Bronchial epithelial cell (primary cell): ENCODE data around the gene PTCRA. TPM values are rescaled to one million over a fixed set of nuclear protein-coding genes. Genes with fewer than 3 reads are reported as not detected.
"Not testable (repeated sequence)": the region's sequence is repeated elsewhere in the genome, so short reads cannot be mapped to it uniquely, and the experiment has no call there.

Source experiments
- DNase-seq: peaks from one replicate; pipeline ENCODE4 v3.0.0-alpha.2; 2010; ENCODE audit warnings: low read depth
- FAIRE-seq: peaks from 2 replicates; lab custom pipeline; 2011; peaks lifted over from hg19 to GRCh38; lab: Jason Lieb, UNC
- H3K27me3 ChIP-seq: 2 replicates; pipeline ENCODE4 v1.5.1; 2011; ENCODE audit warnings: low read length; ENCODE audit not compliant: control insufficient read depth, insufficient read depth
- H3K36me3 ChIP-seq: 2 replicates; pipeline ENCODE4 v1.5.1; 2011; ENCODE audit warnings: low read length; ENCODE audit not compliant: control insufficient read depth, insufficient read depth
- H3K4me3 ChIP-seq: 2 replicates; pipeline ENCODE4 v1.5.1; 2011; ENCODE audit warnings: mild to moderate bottlenecking, low read depth, low read length, control low read depth
- total RNA-seq: library from RNA; depleted of rRNA; stranded (reverse); fragments of >200 nt; gene quantifications from 2 replicates; pipeline ENCODE4 v1.2.1, GENCODE V29; 2014
- TF ChIP-seq, protein P1 (sequence below): IDR thresholded peaks from 2 replicates; pipeline ENCODE4 v1.5.1; 2011; ENCODE audit warnings: mild to moderate bottlenecking, moderate library complexity, low read length, control low read depth, inconsistent platforms; ENCODE audit not compliant: insufficient read depth, severe bottlenecking

The PTCRA gene
- total RNA-seq, 1 donor from 2014 or later, result not detected

DNA sequence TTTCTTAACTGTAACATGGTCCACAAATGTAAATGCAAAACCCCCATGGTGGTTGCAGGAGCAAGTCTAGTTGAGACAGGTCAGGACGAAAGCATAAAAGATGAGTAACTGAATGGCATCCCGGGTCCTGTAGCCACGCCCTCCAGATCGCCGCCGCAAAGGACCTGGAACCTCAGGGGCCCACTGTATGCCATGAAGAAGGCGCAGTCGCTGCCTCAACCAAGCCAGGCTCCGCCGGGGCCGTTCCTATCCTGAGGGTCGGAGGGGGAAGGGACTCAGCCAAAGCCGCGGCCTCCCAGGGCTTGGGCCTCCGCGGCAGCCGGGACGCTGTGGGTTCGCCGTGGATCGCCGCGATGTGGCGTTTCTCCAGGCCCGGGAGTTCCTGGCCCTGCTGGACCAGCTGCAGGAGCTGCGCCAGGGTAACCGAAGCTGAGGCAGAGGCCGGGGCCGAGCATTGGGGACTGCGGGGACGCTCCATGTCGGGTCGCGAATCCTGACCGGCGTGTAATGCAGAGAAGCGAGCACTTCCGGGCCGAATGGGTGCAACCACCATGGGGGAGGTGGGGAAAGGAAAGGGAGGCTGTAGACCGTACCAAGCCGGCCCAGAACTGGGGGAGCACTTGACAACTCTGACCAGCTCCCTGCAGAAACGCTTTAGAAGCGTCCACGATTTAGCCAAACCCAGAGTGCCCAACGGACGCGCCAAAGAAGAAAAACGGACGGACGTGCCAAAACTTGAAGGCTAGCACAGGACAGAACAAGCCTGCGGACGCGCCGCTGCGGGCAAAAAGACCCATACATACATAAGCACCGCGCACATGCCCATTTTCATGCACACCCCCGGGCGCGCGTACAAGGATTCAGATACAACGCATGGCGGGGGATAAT lies 25.3 kb upstream of the PTCRA start:
- FAIRE-seq (no peak), DNase-seq (peak; percentile 98)
- peaks cover 5% of the 10 kb centered on the region for H3K36me3 ChIP-seq
- TF ChIP-seq, protein P1, sequence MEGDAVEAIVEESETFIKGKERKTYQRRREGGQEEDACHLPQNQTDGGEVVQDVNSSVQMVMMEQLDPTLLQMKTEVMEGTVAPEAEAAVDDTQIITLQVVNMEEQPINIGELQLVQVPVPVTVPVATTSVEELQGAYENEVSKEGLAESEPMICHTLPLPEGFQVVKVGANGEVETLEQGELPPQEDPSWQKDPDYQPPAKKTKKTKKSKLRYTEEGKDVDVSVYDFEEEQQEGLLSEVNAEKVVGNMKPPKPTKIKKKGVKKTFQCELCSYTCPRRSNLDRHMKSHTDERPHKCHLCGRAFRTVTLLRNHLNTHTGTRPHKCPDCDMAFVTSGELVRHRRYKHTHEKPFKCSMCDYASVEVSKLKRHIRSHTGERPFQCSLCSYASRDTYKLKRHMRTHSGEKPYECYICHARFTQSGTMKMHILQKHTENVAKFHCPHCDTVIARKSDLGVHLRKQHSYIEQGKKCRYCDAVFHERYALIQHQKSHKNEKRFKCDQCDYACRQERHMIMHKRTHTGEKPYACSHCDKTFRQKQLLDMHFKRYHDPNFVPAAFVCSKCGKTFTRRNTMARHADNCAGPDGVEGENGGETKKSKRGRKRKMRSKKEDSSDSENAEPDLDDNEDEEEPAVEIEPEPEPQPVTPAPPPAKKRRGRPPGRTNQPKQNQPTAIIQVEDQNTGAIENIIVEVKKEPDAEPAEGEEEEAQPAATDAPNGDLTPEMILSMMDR, result no peak
- no peaks in the 10 kb centered on the region for H3K27me3 ChIP-seq
- peak overlapping the region; percentile 98 for H3K4me3 ChIP-seq

- Histone ChIP-seq H3K36me3 (no peaks in the 10 kb centered on the region), H3K4me3 (peak overlapping the region; percentile 98), H3K27me3 (no peaks in the 10 kb centered on the region)
- TF ChIP-seq, protein P1, result no peak
- DNase-seq (no peak), FAIRE-seq (no peak)
These were observed 24.6 kb upstream of the PTCRA start for GRCh38 chr6:42891199-42891722.

DNA sequence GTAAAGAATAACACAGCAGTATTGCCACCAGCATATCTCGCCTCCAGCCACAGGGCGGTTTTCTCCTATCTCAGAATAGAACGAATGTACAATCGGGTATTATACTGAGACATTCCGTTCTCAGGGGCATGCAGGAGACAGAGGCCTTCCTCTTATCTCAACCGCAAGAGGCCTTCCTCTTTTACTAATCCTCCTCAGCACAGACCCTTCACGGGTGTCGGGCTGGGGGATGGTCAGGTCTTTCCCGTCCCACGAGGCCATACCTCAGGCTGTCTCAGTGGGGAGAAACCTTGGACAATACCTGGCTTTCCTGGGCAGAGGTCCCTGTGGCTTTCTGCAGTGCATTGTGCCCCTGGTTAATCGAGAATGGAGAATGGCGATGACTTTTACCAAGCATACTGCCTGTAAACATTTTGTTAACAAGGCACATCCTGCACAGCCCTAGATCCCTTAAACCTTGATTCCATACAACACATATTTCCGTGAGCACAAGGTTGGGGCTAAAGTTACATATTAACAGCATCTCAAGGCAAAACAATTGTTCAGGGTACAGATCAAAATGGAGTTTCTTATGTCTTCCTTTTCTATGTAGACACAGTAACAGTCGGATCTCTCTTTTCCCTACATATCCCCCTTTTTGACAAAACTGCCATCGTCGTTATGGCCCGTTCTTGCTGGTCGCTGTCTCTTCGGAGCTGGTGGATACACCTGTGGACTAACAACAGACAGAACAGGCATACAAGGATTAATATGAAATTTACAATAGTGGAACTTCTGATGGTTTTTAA lies 21.6 kb upstream of the PTCRA start:
- not testable (repeated sequence) for H3K27me3 ChIP-seq, FAIRE-seq, H3K36me3 ChIP-seq, DNase-seq, H3K4me3 ChIP-seq

- DNase-seq (no peak), FAIRE-seq (no peak)
- TF ChIP-seq, protein P1, result no peak
- H3K4me3 ChIP-seq, result no peak overlapping the region
- H3K36me3 ChIP-seq, result no peaks in the 10 kb centered on the region
- H3K27me3 ChIP-seq, result no peaks in the 10 kb centered on the region
These were observed 19.6 kb upstream of the PTCRA start for GRCh38 chr6:42896178-42896719.

DNA sequence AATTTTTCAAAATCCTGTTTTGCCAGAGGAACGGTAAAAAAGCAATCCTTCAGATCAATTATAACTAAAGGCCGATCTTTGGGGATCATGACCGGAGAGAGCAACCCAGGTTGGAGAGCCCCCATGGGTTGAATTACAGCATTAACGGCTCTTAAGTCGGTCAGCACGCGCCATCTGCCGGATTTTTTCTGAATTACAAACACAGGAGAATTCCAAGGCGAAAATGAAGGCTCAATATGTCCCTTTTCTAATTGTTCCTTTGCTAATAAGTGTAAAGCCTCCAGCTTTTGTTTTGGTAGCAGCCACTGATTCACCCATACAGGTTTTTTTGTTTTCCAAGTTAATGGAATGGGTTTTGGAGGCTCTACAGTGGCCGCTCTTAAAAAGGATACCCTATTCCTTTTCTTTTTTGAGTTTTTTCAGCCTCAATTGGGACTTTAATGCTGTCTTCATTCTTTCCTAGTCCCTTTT lies 16.9 kb upstream of the PTCRA start:
- peak; percentile 41 for DNase-seq
- Histone ChIP-seq H3K4me3 (no peak overlapping the region), H3K36me3 (no peaks in the 10 kb centered on the region), H3K27me3 (no peaks in the 10 kb centered on the region)
- TF ChIP-seq, protein P1, result peak; percentile 58
- no peak for FAIRE-seq

GRCh38 chr6:42899871-42900270 lies 16.0 kb upstream of the PTCRA start:
- no peak for FAIRE-seq
- no peaks in the 10 kb centered on the region for H3K27me3 ChIP-seq
- no peak overlapping the region for H3K4me3 ChIP-seq
- no peaks in the 10 kb centered on the region for H3K36me3 ChIP-seq
- TF ChIP-seq, protein P1, result no peak
- no peak for DNase-seq
